ENCODE data around the gene FHDC1.

Gene FHDC1

GRCh38 chr4:153018031-153018430 lies 81.9 kb downstream of the FHDC1 start:
- H3K27me3 ChIP-seq (ENCODE audit: low read depth, low read length) = no peaks in the 10 kb centered on the region
- H3K4me3 ChIP-seq (ENCODE audit: low read length) = no peak overlapping the region
- H3K36me3 ChIP-seq (replicated peaks; ENCODE audit: low read depth, low read length) = no peaks in the 10 kb centered on the region
- TF ChIP-seq, protein P1, sequence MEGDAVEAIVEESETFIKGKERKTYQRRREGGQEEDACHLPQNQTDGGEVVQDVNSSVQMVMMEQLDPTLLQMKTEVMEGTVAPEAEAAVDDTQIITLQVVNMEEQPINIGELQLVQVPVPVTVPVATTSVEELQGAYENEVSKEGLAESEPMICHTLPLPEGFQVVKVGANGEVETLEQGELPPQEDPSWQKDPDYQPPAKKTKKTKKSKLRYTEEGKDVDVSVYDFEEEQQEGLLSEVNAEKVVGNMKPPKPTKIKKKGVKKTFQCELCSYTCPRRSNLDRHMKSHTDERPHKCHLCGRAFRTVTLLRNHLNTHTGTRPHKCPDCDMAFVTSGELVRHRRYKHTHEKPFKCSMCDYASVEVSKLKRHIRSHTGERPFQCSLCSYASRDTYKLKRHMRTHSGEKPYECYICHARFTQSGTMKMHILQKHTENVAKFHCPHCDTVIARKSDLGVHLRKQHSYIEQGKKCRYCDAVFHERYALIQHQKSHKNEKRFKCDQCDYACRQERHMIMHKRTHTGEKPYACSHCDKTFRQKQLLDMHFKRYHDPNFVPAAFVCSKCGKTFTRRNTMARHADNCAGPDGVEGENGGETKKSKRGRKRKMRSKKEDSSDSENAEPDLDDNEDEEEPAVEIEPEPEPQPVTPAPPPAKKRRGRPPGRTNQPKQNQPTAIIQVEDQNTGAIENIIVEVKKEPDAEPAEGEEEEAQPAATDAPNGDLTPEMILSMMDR (IDR thresholded peaks at IDR 0.05; ENCODE audit: low read depth, low read length) = no peak
- TF ChIP-seq EZH2phosphoT487 (IDR thresholded peaks at IDR 0.05; ENCODE audit: low read depth) = no peak
- no peaks in the 10 kb centered on the region for H3K9me3 ChIP-seq (ENCODE audit: insufficient read depth, low read length)
- no peak overlapping the region for H3K9ac ChIP-seq (ENCODE audit: low read length)
- no peaks in the 10 kb centered on the region for H4K20me1 ChIP-seq (ENCODE audit: insufficient read depth, low read length)
- H3K4me1 ChIP-seq (ENCODE audit: low read length) = peaks cover 9% of the 10 kb centered on the region
- no peaks in the 10 kb centered on the region for H3K79me2 ChIP-seq (ENCODE audit: low read length)
- no peak overlapping the region for H3K4me2 ChIP-seq (ENCODE audit: low read length)
- no peak overlapping the region for H3K27ac ChIP-seq (ENCODE audit: low read length)
- no peak overlapping the region for H2AFZ ChIP-seq (ENCODE audit: low read depth, low read length)

DNA sequence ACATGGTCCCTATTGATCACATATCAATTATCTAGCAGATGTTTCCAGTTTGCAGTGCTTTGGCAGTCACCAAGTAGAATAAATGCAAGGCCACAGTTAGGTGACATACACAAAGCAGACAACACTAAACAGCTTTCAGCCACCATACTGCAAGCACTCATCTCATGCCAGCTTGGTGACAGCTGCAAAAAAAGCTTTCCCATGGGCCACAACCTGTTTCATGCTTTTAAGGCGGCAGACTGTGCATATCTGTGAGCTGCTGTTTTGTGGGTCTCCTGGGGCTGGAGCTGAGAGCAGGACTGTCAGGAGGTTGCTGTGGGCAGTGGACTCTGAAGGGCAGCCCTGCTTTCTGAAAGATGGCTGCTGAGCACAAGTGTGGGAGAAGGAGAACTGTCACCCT lies 82.6 kb downstream of the FHDC1 start:
- no peaks in the 10 kb centered on the region for H3K27me3 ChIP-seq (ENCODE audit: low read depth, low read length)
- no peak overlapping the region for H3K4me2 ChIP-seq (ENCODE audit: low read length)
- H3K4me3 ChIP-seq (ENCODE audit: low read length) = no peak overlapping the region
- H3K9ac ChIP-seq (ENCODE audit: low read length) = no peak overlapping the region
- H3K36me3 ChIP-seq (replicated peaks; ENCODE audit: low read depth, low read length) = no peaks in the 10 kb centered on the region
- no peak overlapping the region for H3K27ac ChIP-seq (ENCODE audit: low read length)
- H3K4me1 ChIP-seq (ENCODE audit: low read length) = peaks cover 9% of the 10 kb centered on the region
- TF ChIP-seq EZH2phosphoT487 (IDR thresholded peaks at IDR 0.05; ENCODE audit: low read depth) = no peak
- TF ChIP-seq, protein P1 (IDR thresholded peaks at IDR 0.05; ENCODE audit: low read depth, low read length) = no peak
- no peaks in the 10 kb centered on the region for H3K9me3 ChIP-seq (ENCODE audit: insufficient read depth, low read length)
- H3K79me2 ChIP-seq (ENCODE audit: low read length) = no peaks in the 10 kb centered on the region
- H4K20me1 ChIP-seq (ENCODE audit: insufficient read depth, low read length) = no peaks in the 10 kb centered on the region
- H2AFZ ChIP-seq (ENCODE audit: low read depth, low read length) = no peak overlapping the region

GRCh38 chr4:153019906-153020305 lies 83.8 kb downstream of the FHDC1 start:
- H4K20me1 ChIP-seq (ENCODE audit: insufficient read depth, low read length) = no peaks in the 10 kb centered on the region
- H3K36me3 ChIP-seq (replicated peaks; ENCODE audit: low read depth, low read length) = no peaks in the 10 kb centered on the region
- H3K9ac ChIP-seq (ENCODE audit: low read length) = no peak overlapping the region
- no peak overlapping the region for H3K27ac ChIP-seq (ENCODE audit: low read length)
- H3K4me3 ChIP-seq (ENCODE audit: low read length) = no peak overlapping the region
- TF ChIP-seq, protein P1 (IDR thresholded peaks at IDR 0.05; ENCODE audit: low read depth, low read length) = no peak
- no peak for TF ChIP-seq EZH2phosphoT487 (IDR thresholded peaks at IDR 0.05; ENCODE audit: low read depth)
- H3K79me2 ChIP-seq (ENCODE audit: low read length) = no peaks in the 10 kb centered on the region
- peaks cover 14% of the 10 kb centered on the region for H3K4me1 ChIP-seq (ENCODE audit: low read length)
- no peak overlapping the region for H3K4me2 ChIP-seq (ENCODE audit: low read length)
- H3K9me3 ChIP-seq (ENCODE audit: insufficient read depth, low read length) = no peaks in the 10 kb centered on the region
- no peak overlapping the region for H2AFZ ChIP-seq (ENCODE audit: low read depth, low read length)
- H3K27me3 ChIP-seq (ENCODE audit: low read depth, low read length) = no peaks in the 10 kb centered on the region

DNA sequence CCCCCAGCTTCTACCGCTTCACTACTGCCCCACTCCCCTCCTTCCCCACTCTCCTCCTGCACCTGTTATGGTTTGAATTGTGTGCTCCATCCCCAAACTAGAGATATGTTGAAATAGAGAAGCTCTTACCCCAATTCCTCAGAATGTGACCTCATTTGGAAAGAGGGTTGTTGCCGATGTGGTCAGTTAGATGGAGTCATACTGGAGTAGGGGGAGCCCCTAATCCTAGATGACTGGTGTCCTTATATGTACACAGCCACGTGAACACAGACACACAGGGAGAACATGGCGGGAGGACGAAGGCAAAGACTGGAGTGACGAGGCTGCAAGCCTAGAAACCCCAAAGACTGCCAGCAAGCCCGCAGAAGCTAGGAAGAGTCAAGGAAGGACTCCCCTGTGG lies 84.3 kb downstream of the FHDC1 start:
- Histone ChIP-seq H3K27me3 (ENCODE audit: low read depth, low read length) (no peaks in the 10 kb centered on the region), H3K4me2 (ENCODE audit: low read length) (no peak overlapping the region), H3K4me1 (ENCODE audit: low read length) (peaks cover 14% of the 10 kb centered on the region)

More for the DNA sequence above, 84.3 kb downstream of the FHDC1 start:
- Histone ChIP-seq H4K20me1 (ENCODE audit: insufficient read depth, low read length) (no peaks in the 10 kb centered on the region), H3K79me2 (ENCODE audit: low read length) (no peaks in the 10 kb centered on the region), H2AFZ (ENCODE audit: low read depth, low read length) (no peak overlapping the region), H3K9me3 (ENCODE audit: insufficient read depth, low read length) (no peaks in the 10 kb centered on the region), H3K36me3 (replicated peaks; ENCODE audit: low read depth, low read length) (no peaks in the 10 kb centered on the region), H3K4me3 (ENCODE audit: low read length) (no peak overlapping the region), H3K9ac (ENCODE audit: low read length) (no peak overlapping the region), H3K27ac (ENCODE audit: low read length) (no peak overlapping the region)
- TF ChIP-seq, protein P1 (IDR thresholded peaks at IDR 0.05; ENCODE audit: low read depth, low read length) = no peak
- no peak for TF ChIP-seq EZH2phosphoT487 (IDR thresholded peaks at IDR 0.05; ENCODE audit: low read depth)
